Keratinocyte (primary cell): ENCODE data around the gene BCAR3.

ENCODE experiments used
- EZH2 ChIP-seq: IDR thresholded peaks from one replicate; pipeline ENCODE4 v1.6.1; 2012; ENCODE audit warnings: inconsistent platforms, mild to moderate bottlenecking, low read length, moderate library complexity
- TF ChIP-seq, protein P1 (sequence below), 3 experiments: IDR thresholded peaks in 1 of 3; conservative IDR thresholded peaks in 1 of 3; optimal IDR thresholded peaks in 1 of 3; 2 replicates in 2 of 3; 3 replicates in 1 of 3; pipeline versions ENCODE3 to v1.5.1; 2011; ENCODE audit warnings: low read length in 3 of 3, mild to moderate bottlenecking in 3 of 3, moderate library complexity in 2 of 3, control low read depth in 1 of 3, inconsistent platforms in 1 of 3; ENCODE audit not compliant: insufficient read depth in 2 of 3; ENCODE audit errors: extremely low read depth in 1 of 3

DNA sequence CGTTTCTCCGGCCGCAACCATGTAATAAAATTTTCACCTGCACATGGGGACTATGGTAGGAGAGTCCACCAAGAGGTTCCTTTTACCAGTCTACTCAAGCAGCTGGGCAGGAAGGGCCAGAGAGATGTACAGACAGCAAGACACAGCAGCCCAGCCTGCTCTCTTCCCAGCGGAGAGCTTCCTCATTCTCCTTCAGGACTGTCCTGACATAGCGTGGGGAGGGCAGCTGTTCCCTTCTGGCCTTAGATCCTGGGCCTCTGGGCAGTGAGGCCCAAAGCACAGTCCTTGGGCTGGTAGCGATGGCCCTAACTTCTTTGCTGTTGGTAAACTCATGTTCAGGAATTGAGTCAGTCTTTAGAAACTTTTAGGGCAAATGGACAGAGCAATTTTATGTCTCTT is 89.1 kb downstream of the BCAR3 start:
- TF ChIP-seq, protein P1, sequence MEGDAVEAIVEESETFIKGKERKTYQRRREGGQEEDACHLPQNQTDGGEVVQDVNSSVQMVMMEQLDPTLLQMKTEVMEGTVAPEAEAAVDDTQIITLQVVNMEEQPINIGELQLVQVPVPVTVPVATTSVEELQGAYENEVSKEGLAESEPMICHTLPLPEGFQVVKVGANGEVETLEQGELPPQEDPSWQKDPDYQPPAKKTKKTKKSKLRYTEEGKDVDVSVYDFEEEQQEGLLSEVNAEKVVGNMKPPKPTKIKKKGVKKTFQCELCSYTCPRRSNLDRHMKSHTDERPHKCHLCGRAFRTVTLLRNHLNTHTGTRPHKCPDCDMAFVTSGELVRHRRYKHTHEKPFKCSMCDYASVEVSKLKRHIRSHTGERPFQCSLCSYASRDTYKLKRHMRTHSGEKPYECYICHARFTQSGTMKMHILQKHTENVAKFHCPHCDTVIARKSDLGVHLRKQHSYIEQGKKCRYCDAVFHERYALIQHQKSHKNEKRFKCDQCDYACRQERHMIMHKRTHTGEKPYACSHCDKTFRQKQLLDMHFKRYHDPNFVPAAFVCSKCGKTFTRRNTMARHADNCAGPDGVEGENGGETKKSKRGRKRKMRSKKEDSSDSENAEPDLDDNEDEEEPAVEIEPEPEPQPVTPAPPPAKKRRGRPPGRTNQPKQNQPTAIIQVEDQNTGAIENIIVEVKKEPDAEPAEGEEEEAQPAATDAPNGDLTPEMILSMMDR (optimal IDR thresholded peaks at IDR 0.05 in 1 of 3, IDR thresholded peaks at IDR 0.05 in 1 of 3, conservative IDR thresholded peaks at IDR 0.05 in 1 of 3; ENCODE audit: extremely low read depth in 1 of 3, insufficient read depth in 2 of 3, low read length in 3 of 3) = no peak
- TF ChIP-seq EZH2 = no peak
